H1 (cell line): ENCODE data around the gene OR51V1. TPM values are rescaled to one million over a fixed set of nuclear protein-coding genes. Genes with fewer than 3 reads are reported as not detected.

Experiments used
- CTCF ChIA-PET: fragments of 300-600 bp; sonication (Branson Sonifier 250); formaldehyde crosslinking; loops from one replicate; lab custom pipeline; 2021; ENCODE audit not compliant: partially characterized antibody; lab: Charles Lee
- POLR2A ChIA-PET: fragments of 300-600 bp; sonication (Branson Sonifier 250); formaldehyde crosslinking; loops from one replicate; lab custom pipeline; 2021; ENCODE audit warnings: inconsistent platforms; ENCODE audit not compliant: partially characterized antibody; lab: Charles Lee
- DNase-seq, 2 experiments: peaks; one replicate each; pipeline versions ENCODE4 v3.0.0 to v3.0.0-alpha.2; 2010 to 2022; ENCODE audit warnings: low spot score in 2 of 2, low read depth in 1 of 2, mixed read lengths in 1 of 2
- FAIRE-seq: peaks from 2 replicates; lab custom pipeline; 2011; peaks lifted over from hg19 to GRCh38; lab: Jason Lieb, UNC
- H2AFZ ChIP-seq: 2 replicates; pipeline ENCODE4 v1.8.1; 2012; ENCODE audit warnings: low read length, inconsistent platforms
- H2AK5ac ChIP-seq: 2 replicates; pipeline ENCODE4 v1.6.1; 2013; ENCODE audit warnings: low read depth, low read length
- H2BK120ac ChIP-seq: replicated peaks from 2 replicates; pipeline ENCODE3; 2013; ENCODE audit warnings: low read depth, low read length, inconsistent platforms
- H2BK12ac ChIP-seq: 2 replicates; pipeline ENCODE4 v1.6.1; 2013; ENCODE audit warnings: low read depth, low read length
- H2BK15ac ChIP-seq: 2 replicates; pipeline ENCODE4 v1.6.1; 2013; ENCODE audit warnings: low read length
- H2BK20ac ChIP-seq: 2 replicates; pipeline ENCODE4 v1.6.1; 2013; ENCODE audit warnings: low read length
- H2BK5ac ChIP-seq: 2 replicates; pipeline ENCODE4 v1.6.1; 2013; ENCODE audit warnings: low read depth, low read length
- H3K14ac ChIP-seq: 2 replicates; pipeline ENCODE4 v1.6.1; 2013; ENCODE audit warnings: inconsistent platforms; ENCODE audit not compliant: insufficient read length
- H3K18ac ChIP-seq: 2 replicates; pipeline ENCODE4 v1.6.1; 2013; ENCODE audit warnings: low read length; ENCODE audit errors: extremely low read depth
- H3K23ac ChIP-seq: 2 replicates; pipeline ENCODE4 v1.6.1; 2013; ENCODE audit warnings: inconsistent platforms; ENCODE audit not compliant: insufficient read length
- H3K23me2 ChIP-seq: 2 replicates; pipeline ENCODE4 v1.6.1; 2013; ENCODE audit warnings: low read depth, low read length
- H3K27ac ChIP-seq: 2 replicates; pipeline ENCODE4 v1.6.1; 2011; ENCODE audit warnings: low read depth, low read length, inconsistent platforms
- H3K27me3 ChIP-seq, 4 experiments: replicated peaks in 1 of 4; 1 replicate in 1 of 4; 2 replicates in 3 of 4; pipeline versions ENCODE4 v1.6.1 to v1.8.1; 2011 to 2013; ENCODE audit warnings: low read length in 3 of 4, mild to moderate bottlenecking in 3 of 4, inconsistent platforms in 2 of 4, mixed read lengths in 2 of 4, moderate library complexity in 1 of 4; ENCODE audit not compliant: control insufficient read depth in 3 of 4, insufficient read depth in 3 of 4; ENCODE audit errors: extremely low read depth in 1 of 4
- H3K36me3 ChIP-seq, 4 experiments: 2 replicates each; pipeline versions ENCODE4 v1.6.1 to v1.8.1; 2011 to 2013; ENCODE audit warnings: mild to moderate bottlenecking in 4 of 4, low read length in 3 of 4, moderate library complexity in 2 of 4, control low read depth in 1 of 4, inconsistent platforms in 1 of 4; ENCODE audit not compliant: insufficient read depth in 4 of 4, control insufficient read depth in 2 of 4
- H3K4ac ChIP-seq: replicated peaks from 2 replicates; pipeline ENCODE3; 2013; ENCODE audit warnings: low read length, low read depth, mixed read lengths, inconsistent platforms; ENCODE audit not compliant: insufficient read length
- H3K4me1 ChIP-seq, 4 experiments: replicated peaks in 1 of 4; 1 replicate in 1 of 4; 2 replicates in 3 of 4; pipeline versions ENCODE4 v1.6.1 to v1.8.1; 2011 to 2013; ENCODE audit warnings: low read length in 3 of 4, inconsistent platforms in 2 of 4, mixed read lengths in 1 of 4; ENCODE audit not compliant: insufficient read depth in 4 of 4, control insufficient read depth in 3 of 4
- H3K4me2 ChIP-seq, 2 experiments: 2 replicates each; pipeline versions ENCODE4 v1.6.1 to v1.8.1; 2011 to 2013; ENCODE audit warnings: low read depth in 2 of 2, low read length in 2 of 2, control low read depth in 1 of 2, inconsistent platforms in 1 of 2, mild to moderate bottlenecking in 1 of 2; ENCODE audit not compliant: insufficient read depth in 1 of 2
- H3K4me3 ChIP-seq, 4 experiments: fragments of 200-600, 300-600 bp in 1 of 4; sonication (generic), shearing (Covaris generic), sonication (Bioruptor Twin) in 1 of 4; 2 replicates each; pipeline versions ENCODE4 v1.5.1 to v1.8.1; 2011 to 2016; ENCODE audit warnings: low read length in 4 of 4, low read depth in 3 of 4, control low read depth in 2 of 4, inconsistent platforms in 2 of 4, mild to moderate bottlenecking in 2 of 4, mixed read lengths in 1 of 4, moderate library complexity in 1 of 4; ENCODE audit not compliant: insufficient read depth in 2 of 4; ENCODE audit errors: extremely low read depth in 1 of 4
- H3K56ac ChIP-seq: replicated peaks from 2 replicates; pipeline ENCODE3; 2013; ENCODE audit warnings: low read depth, mild to moderate bottlenecking, mixed read lengths, low read length, inconsistent platforms; ENCODE audit not compliant: insufficient read length
- H3K79me1 ChIP-seq: 2 replicates; pipeline ENCODE4 v1.6.1; 2013; ENCODE audit warnings: low read depth, low read length, control low read depth
- H3K79me2 ChIP-seq, 2 experiments: 2 replicates each; pipeline versions ENCODE4 v1.6.1 to v1.8.1; 2012 to 2013; ENCODE audit warnings: low read length in 2 of 2, mild to moderate bottlenecking in 2 of 2, inconsistent platforms in 1 of 2; ENCODE audit not compliant: insufficient read depth in 2 of 2, control insufficient read depth in 1 of 2
- H3K9ac ChIP-seq, 4 experiments: replicated peaks in 1 of 4; 1 replicate in 1 of 4; 2 replicates in 3 of 4; pipeline versions ENCODE4 v1.6.1 to v1.8.1; 2011 to 2013; ENCODE audit warnings: low read depth in 3 of 4, low read length in 3 of 4, control low read depth in 2 of 4, mild to moderate bottlenecking in 2 of 4, moderate library complexity in 2 of 4, inconsistent platforms in 1 of 4; ENCODE audit errors: extremely low read depth in 1 of 4
- H3K9me3 ChIP-seq, 2 experiments: 2 replicates each; pipeline versions ENCODE4 v1.6.1 to v1.8.1; 2012 to 2013; ENCODE audit warnings: mild to moderate bottlenecking in 2 of 2, moderate library complexity in 2 of 2, control low read depth in 1 of 2, inconsistent platforms in 1 of 2, low read depth in 1 of 2, low read length in 1 of 2, mixed read lengths in 1 of 2; ENCODE audit not compliant: insufficient read depth in 2 of 2
- H4K20me1 ChIP-seq, 2 experiments: replicated peaks in 1 of 2; 2 replicates each; pipeline versions ENCODE3 to v1.8.1; 2011 to 2013; ENCODE audit warnings: inconsistent platforms in 2 of 2, low read length in 2 of 2, mild to moderate bottlenecking in 1 of 2; ENCODE audit not compliant: insufficient read depth in 2 of 2, control insufficient read depth in 1 of 2
- H4K5ac ChIP-seq: 2 replicates; pipeline ENCODE4 v1.6.1; 2013; ENCODE audit warnings: low read length, low read depth, mixed read lengths, inconsistent platforms; ENCODE audit not compliant: insufficient read length
- H4K8ac ChIP-seq: 2 replicates; pipeline ENCODE4 v1.8.0; 2013; ENCODE audit warnings: mild to moderate bottlenecking, moderate library complexity, low read length, inconsistent platforms; ENCODE audit not compliant: insufficient read depth; ENCODE audit errors: extremely low read depth
- H4K91ac ChIP-seq: replicated peaks from 2 replicates; pipeline ENCODE3; 2013; ENCODE audit warnings: low read length, mixed read lengths, inconsistent platforms; ENCODE audit not compliant: insufficient read length
- CREB1 ChIP-seq: IDR thresholded peaks from 2 replicates; pipeline ENCODE4 v1.6.1; 2012; ENCODE audit warnings: inconsistent platforms
- CTBP2 ChIP-seq: IDR thresholded peaks from 2 replicates; pipeline ENCODE4 v1.7.0; 2011; ENCODE audit warnings: borderline replicate concordance, mild to moderate bottlenecking, moderate library complexity, mixed read lengths, low read length; ENCODE audit not compliant: insufficient read depth, insufficient read length
- EP300 ChIP-seq, 2 experiments: IDR thresholded peaks; 1 replicate in 1 of 2; 2 replicates in 1 of 2; pipeline ENCODE4 v1.6.1; 2011 to 2012; ENCODE audit warnings: low read depth in 2 of 2, low read length in 2 of 2, mild to moderate bottlenecking in 2 of 2, borderline replicate concordance in 1 of 2, inconsistent platforms in 1 of 2, moderate library complexity in 1 of 2
- JUN ChIP-seq: IDR thresholded peaks from 2 replicates; pipeline ENCODE4 v1.6.1; 2011; ENCODE audit warnings: low read depth, mild to moderate bottlenecking, improper control_type of control experiment, low read length
- MAFK ChIP-seq: IDR thresholded peaks from 2 replicates; pipeline ENCODE4 v1.6.1; 2012; ENCODE audit warnings: low read depth, mild to moderate bottlenecking, improper control_type of control experiment, low read length
- NANOG ChIP-seq: IDR thresholded peaks from 2 replicates; pipeline ENCODE4 v1.6.1; 2011; ENCODE audit warnings: low read length, low read depth, mild to moderate bottlenecking, inconsistent platforms; ENCODE audit not compliant: insufficient read depth, poor library complexity, severe bottlenecking
- SP1 ChIP-seq: IDR thresholded peaks from 2 replicates; pipeline ENCODE4 v1.6.1; 2011; ENCODE audit warnings: low read depth, low read length
- SRF ChIP-seq: IDR thresholded peaks from 2 replicates; pipeline ENCODE4 v1.6.1; 2011; ENCODE audit warnings: mild to moderate bottlenecking, low read depth, low read length, moderate library complexity
- TAF7 ChIP-seq: optimal IDR thresholded peaks from 2 replicates; pipeline ENCODE3; 2011; ENCODE audit warnings: low read depth, mild to moderate bottlenecking, inconsistent platforms, low read length, moderate library complexity, borderline replicate concordance
- TEAD4 ChIP-seq: IDR thresholded peaks from 2 replicates; pipeline ENCODE4 v1.6.1; 2012; ENCODE audit warnings: low read depth, low read length, inconsistent platforms, mixed read lengths
- ZNF274 ChIP-seq: IDR thresholded peaks from 2 replicates; pipeline ENCODE4 v1.7.0; 2012; ENCODE audit warnings: low read length, borderline replicate concordance; ENCODE audit errors: extremely low read depth
- WGBS, 2 experiments: shearing (Covaris generic) in 1 of 2; methylation state at CpG; one replicate each; pipeline versions ENCODE4 v1.1.6 to v1.1.7; 2013 to 2015; ENCODE audit warnings: low lambda C conversion rate in 2 of 2, mixed read lengths in 2 of 2, inconsistent platforms in 1 of 2, low coverage in 1 of 2, missing lambda C conversion rate in 1 of 2; ENCODE audit not compliant: insufficient replicate concordance in 2 of 2, insufficient coverage in 1 of 2, insufficient read length in 1 of 2; ENCODE audit errors: extremely low coverage in 1 of 2, missing lambda C conversion rate in 1 of 2; 5-methylcytosine and 5-hydroxymethylcytosine counted together
- polyA plus RNA-seq, 7 experiments: library from polyadenylated mRNA; depleted of rRNA in 3 of 7; stranded (reverse) in 5 of 7; unstranded in 2 of 7; fragments of >200 nt in 5 of 7; fragments of 200-250 nt in 2 of 7; gene quantifications; 1 replicate in 5 of 7; 2 replicates in 1 of 7; 4 replicates in 1 of 7; pipeline versions ENCODE4 v1.2.1 to v1.2.3, GENCODE V29; 2011 to 2013; ENCODE audit warnings: missing spikeins in 2 of 7, mixed read lengths in 2 of 7
- total RNA-seq: library from RNA; stranded (reverse); fragmentation: NEBNext Ultra II Directional; extraction: Animal tissue kit (Norgen Biotek cat#: 25700); gene quantifications from 2 replicates; pipeline ENCODE4 v1.2.1, GENCODE V29; 2021
- TF ChIP-seq, protein P1 (sequence below), 3 experiments: IDR thresholded peaks; 1 replicate in 2 of 3; 2 replicates in 1 of 3; pipeline versions ENCODE4 v1.5.1 to v1.6.1; 2011; ENCODE audit warnings: low read length in 3 of 3, mild to moderate bottlenecking in 3 of 3, inconsistent platforms in 2 of 3, low read depth in 1 of 3, moderate library complexity in 1 of 3; ENCODE audit not compliant: insufficient read depth in 1 of 3; ENCODE audit errors: control extremely low read depth in 1 of 3

Gene OR51V1
- total and polyA plus RNA-seq, 2 of the 8 experiments (the other 6 are each of a cell fraction or from before 2014, with no cell fraction given), result not detected

DNA sequence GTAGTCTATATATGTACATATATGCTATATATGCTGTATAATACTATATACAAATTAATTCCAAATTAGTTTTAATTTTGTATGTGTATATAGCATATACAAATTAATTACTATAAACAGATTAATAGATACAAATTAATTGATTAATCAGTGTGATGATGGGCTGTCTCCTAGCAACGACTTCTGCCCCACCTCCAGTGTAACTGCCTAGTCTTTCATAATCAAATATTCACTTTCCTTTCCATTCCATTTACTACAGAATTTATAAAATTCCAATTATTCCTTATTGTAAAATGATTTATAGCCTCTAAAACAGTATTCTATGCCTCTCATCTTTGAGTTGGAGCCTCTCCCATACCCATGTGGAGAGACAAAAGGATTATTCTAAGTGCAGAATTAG is 32.8 kb upstream of the OR51V1 start:
- Histone ChIP-seq H3K18ac (no peak overlapping the region), H3K4ac (no peak overlapping the region), H2BK5ac (no peak overlapping the region), H3K36me3 (no peaks in the 10 kb centered on the region), H4K20me1 (no peaks in the 10 kb centered on the region), H3K79me1 (no peaks in the 10 kb centered on the region), H3K4me1 (no peaks in the 10 kb centered on the region), H3K4me2 (no peak overlapping the region), H2AFZ (no peak overlapping the region), H3K79me2 (no peaks in the 10 kb centered on the region), H2BK12ac (no peak overlapping the region), H3K27me3 (no peaks in the 10 kb centered on the region), H3K23ac (no peak overlapping the region), H2AK5ac (no peak overlapping the region), H3K9me3 (no peaks in the 10 kb centered on the region), H3K4me3 (no peak overlapping the region), H3K56ac (no peak overlapping the region), H3K23me2 (no peaks in the 10 kb centered on the region; the same call in 1 of the 2 replicates), H3K14ac (no peak overlapping the region), H2BK20ac (no peak overlapping the region), H3K9ac (no peak overlapping the region), H3K27ac (no peak overlapping the region), H4K8ac (no peak overlapping the region), H2BK15ac (no peak overlapping the region), H2BK120ac (no peak overlapping the region), H4K5ac (no peak overlapping the region), H4K91ac (no peak overlapping the region)
- no peak for DNase-seq
- CTCF ChIA-PET, result no interaction called here
- 92% methylated on average over 1 of the region's 1 CpG; no CpG with 5 or more reads in 1 of the 2 experiments for WGBS, 2 experiments
- POLR2A ChIA-PET, result no interaction called here
- no peak for FAIRE-seq
- TF ChIP-seq, protein P1, sequence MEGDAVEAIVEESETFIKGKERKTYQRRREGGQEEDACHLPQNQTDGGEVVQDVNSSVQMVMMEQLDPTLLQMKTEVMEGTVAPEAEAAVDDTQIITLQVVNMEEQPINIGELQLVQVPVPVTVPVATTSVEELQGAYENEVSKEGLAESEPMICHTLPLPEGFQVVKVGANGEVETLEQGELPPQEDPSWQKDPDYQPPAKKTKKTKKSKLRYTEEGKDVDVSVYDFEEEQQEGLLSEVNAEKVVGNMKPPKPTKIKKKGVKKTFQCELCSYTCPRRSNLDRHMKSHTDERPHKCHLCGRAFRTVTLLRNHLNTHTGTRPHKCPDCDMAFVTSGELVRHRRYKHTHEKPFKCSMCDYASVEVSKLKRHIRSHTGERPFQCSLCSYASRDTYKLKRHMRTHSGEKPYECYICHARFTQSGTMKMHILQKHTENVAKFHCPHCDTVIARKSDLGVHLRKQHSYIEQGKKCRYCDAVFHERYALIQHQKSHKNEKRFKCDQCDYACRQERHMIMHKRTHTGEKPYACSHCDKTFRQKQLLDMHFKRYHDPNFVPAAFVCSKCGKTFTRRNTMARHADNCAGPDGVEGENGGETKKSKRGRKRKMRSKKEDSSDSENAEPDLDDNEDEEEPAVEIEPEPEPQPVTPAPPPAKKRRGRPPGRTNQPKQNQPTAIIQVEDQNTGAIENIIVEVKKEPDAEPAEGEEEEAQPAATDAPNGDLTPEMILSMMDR (IDR thresholded peaks at IDR 0.05; ENCODE audit: control extremely low read depth in 1 of 3, insufficient read depth in 1 of 3, low read depth in 1 of 3, low read length in 3 of 3), result no peak
- no peak for TF ChIP-seq EP300 (IDR thresholded peaks at IDR 0.05; ENCODE audit: borderline replicate concordance in 1 of 2, low read depth in 2 of 2, low read length in 2 of 2)
- no peak for TF ChIP-seq SRF
- no peak for TF ChIP-seq NANOG
- TF ChIP-seq SP1, result no peak
- no peak for TF ChIP-seq CTBP2
- TF ChIP-seq MAFK, result no peak
- no peak for TF ChIP-seq TAF7
- no peak for TF ChIP-seq JUN
- TF ChIP-seq TEAD4, result no peak
- no peak for TF ChIP-seq CREB1
- no peak for TF ChIP-seq ZNF274
